Stimulated activated CD4-positive, alpha-beta T cell treated with anti-CD3 and anti-CD28 coated beads, Interleukin-15, amount 100 ng/mL, for 48 hours (primary cell): ENCODE measurements around the gene PPP1R9B.

Experiments used
- DNase-seq, 2 donors: peaks; one replicate each; pipeline ENCODE4 v3.0.0-alpha.2; 2020; ENCODE audit warnings: low read depth in 2 of 2

Gene PPP1R9B

DNA sequence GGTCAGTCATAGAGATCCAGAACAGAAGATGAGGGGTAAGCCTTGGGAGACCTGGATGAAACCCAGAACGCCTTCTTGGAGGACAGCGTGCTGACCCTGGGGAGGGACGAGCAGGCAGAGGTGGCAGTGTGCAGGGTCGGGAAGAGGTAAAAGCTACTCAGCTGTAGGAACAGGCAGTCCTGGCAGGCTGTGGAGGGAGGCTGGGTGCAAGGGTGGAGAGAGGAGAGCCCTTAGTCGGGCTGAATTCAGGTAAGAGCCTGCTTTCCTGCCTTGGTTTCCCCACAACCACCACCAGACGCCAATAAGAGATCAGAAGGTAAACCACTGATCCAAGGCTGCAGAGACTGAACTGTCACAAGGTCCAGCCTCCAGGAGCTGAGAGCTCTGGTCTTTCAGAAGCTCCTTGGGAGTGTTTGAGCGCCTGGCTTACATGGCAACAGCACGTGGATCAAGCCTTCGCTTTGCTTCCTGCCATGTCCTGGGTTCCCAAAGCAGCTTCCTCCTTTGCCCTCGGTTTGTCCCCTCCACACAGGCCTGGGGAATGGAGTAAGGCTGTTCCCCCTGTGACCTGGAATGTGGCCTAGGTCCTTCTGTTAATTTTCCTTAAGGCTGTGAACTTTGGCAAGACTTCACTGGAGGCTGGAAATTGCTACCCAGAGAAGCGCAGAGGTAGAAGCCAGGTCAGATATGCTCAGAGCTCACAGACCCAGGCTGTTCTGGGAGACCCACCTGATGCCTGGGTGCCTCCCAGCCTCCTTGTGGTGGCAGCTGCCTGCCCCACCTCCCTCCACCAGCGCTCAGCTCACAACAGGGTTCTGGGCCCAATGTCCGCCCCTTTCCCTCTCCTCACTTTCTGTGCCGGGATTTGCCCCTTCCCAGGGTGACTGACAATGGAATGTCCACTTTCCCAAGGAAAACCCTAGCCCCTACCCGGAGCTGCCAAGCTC, 59.2 kb downstream of the PPP1R9B start:
- no peak for DNase-seq

DNA sequence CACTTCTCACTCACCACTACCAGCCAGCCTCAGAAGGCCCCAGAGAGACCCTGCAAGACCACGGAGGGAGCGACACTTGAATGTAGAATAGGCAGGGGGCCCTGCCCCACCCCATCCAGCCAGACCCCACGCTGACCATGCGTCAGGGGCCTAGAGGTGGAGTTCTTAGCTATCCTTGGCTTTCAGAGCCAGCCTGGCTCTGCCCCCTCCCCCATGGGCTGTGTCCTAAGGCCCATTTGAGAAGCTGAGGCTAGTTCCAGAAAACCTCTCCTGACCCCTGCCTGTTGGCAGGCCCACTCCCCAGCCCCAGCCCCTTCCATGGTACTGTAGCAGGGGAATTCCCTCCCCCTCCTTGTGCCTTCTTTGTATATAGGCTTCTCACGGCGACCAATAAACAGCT, 60.4 kb downstream of the PPP1R9B start:
- DNase-seq, result no peak

DNA sequence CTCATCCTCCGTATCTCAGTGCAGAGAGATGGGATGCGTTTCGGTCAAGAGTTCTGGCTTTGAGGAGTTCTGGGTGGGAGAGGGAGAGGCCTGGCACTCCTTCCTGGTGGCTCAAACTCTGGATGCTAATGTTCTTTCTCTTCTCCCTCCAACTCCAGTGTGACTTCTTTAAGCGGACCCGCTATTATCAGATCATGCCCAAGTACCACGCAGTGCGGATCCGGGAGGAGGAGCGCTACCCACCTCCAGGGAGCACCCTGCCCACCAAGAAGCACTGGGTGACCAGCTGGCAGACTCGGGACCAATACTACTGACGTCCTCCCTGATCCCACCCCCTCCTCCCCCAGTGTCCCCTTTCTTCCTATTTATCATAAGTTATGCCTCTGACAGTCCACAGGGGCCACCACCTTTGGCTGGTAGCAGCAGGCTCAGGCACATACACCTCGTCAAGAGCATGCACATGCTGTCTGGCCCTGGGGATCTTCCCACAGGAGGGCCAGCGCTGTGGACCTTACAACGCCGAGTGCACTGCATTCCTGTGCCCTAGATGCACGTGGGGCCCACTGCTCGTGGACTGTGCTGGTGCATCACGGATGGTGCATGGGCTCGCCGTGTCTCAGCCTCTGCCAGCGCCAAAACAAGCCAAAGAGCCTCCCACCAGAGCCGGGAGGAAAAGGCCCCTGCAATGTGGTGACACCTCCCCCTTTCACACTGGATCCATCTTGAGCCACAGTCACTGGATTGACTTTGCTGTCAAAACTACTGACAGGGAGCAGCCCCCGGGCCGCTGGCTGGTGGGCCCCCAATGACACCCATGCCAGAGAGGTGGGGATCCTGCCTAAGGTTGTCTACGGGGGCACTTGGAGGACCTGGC, 61.3 kb downstream of the PPP1R9B start:
- no peak for DNase-seq

DNA sequence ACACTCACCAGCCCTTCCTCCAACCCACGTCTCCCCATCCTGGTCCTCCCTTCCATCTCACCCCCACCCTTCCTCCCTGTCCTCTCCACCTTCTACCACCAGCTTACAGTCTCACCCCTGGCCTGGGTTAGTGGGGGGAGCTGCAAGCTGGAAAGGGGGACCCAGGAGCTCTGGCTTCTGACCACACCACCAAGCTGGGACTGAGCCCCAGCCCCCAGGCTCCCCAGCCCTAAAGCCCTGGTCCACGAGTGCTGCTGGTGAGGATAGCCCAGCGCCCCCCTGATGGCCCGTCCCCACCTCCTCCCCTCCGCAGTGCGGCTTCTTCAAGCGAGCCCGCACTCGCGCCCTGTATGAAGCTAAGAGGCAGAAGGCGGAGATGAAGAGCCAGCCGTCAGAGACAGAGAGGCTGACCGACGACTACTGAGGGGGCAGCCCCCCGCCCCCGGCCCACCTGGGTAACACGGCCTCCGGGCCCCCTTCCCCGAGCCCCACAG, 62.5 kb downstream of the PPP1R9B start:
- no peak for DNase-seq

DNA sequence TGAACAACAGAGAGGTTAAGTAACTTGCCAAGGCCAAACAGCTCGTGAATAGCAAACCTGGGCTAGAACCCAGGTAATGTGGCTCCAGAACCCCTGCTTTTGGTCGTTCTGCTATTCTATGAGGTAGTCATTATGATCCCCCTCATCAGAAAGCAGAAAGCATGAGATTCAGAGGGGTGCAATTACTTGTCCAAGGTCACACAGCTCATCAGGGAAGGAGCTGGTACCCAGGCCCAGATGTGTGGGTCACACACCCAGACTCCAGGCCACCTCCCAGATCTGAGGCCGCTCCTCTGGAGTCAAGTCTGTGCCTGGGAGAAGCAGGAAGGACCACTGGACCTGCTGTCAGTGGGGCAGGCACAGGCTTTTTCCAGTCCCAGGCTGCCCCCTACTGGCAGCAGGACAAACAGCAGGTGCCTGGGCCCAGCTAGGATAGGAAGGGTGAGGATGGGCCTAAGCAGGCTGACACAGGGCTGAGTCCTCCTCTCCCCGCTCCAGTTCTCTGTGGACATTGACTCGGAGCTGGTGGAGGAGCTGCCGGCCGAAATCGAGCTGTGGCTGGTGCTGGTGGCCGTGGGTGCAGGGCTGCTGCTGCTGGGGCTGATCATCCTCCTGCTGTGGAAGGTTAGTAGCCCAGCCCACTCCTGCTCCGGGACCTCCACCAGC, 63.1 kb downstream of the PPP1R9B start:
- peak; percentile 51 to 68 for DNase-seq
